Stimulated activated CD8-positive, alpha-beta memory T cell treated with anti-CD3 and anti-CD28 coated beads, Interleukin-7, amount 100 ng/mL, for 1 hour (primary cell): ENCODE measurements around the gene TTC39C.
"Not testable (repeated sequence)": the region's sequence is repeated elsewhere in the genome, so short reads cannot be mapped to it uniquely, and the experiment has no call there.

Source experiments
- DNase-seq, 2 donors: peaks; one replicate each; pipeline ENCODE4 v3.0.0-alpha.2; 2020; ENCODE audit warnings: low read depth in 2 of 2

Gene TTC39C

DNA sequence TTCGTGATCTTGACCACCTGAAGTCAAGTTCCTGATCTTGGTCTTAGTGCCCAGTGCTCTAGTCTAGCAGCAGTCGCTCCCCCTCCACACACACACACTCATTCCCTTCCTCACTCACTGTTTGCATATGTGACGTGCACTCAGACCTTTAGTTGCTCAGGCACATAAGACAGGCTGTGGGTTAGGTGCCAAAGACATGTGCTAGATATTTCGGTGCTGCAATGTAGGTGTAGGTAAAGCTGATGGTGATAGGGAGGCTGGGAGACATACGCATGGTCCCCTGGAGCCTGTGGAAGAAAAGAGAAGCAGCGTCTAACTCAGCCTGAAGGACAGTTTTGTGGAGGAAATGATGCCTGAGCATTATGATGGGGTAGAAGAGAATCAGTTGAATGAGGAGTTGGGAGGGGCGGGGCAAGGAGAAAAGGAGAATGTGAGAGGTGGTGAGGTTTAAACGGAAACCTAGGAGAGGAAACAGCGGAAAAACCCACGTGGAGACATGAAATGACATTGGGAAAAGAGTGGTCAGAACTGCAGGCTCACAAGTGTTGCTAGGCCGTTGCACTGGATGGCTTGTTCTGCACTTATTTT is 3.8 kb downstream of the TTC39C start:
- no peak for DNase-seq

DNA sequence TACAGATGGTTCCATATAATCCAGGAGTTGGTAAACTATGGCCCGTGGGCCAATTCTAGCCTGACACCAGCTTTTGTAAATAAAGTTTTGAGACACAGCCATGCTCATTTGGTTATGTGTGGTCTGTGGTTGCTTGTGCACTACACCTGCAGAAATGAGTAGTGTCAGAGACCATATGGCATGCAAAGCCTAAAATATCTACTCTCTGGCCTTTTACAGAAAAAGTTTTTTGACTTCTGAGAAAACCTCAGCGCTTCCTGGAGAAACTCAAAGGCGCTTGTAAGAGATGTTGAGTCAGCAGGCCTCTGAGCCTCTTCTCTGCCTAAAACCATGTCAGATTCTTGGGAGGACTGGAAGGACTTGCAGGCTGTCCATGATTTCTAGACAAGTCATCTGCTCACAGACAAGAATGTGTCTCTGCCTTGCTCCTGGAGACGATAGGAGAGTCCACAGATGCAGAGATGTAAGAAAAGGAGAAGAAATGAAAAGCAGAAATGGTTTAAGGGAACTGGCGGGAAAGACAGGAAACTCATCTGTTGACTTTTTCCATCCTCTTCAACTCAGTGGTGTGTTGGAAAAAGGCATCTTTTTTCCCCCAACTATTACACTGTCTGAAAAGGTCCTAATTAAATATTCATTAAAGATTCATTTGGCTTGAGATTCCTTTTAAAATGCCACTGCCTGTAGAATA is 5.2 kb downstream of the TTC39C start:
- DNase-seq, result no peak

DNA sequence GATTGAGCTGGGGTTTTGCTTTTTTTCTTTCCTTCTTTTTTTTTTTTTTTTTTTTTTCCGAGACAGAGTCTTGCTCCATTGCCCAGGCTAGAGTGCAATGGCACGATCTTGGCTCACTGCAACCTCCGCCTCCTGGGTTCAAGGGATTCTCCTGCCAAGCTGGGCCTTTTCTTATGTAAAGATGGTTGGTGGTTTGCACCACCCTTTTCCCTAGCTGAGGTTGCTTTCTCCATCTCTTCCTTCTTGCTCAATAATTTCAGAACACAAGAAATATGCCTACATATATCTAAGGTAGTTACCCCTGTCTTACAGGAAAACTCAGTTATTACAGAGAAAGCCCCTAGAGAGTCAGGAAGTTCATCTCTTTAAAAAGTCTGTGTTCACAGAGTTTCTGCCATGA is 7.0 kb downstream of the TTC39C start:
- DNase-seq, result no peak

DNA sequence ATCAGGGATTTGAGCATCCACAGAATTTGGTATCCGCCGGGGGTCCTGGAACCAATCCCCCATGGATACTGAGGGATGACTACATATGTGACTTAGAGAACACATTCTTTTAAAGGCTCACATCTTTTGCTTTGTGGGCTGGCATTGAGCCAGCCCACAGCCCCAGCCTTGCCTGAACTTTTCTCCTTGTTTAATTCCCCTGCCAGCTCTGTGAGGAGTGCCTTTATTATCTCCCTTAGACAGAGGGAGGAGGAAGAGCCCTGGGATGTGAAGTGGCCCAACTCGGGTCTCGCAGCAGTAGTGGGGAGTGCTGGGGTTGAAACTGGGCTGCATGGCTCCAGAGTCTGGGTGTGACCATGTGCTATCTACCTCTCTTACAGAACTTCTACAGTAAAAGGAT is 7.6 kb downstream of the TTC39C start:
- DNase-seq, result no peak

DNA sequence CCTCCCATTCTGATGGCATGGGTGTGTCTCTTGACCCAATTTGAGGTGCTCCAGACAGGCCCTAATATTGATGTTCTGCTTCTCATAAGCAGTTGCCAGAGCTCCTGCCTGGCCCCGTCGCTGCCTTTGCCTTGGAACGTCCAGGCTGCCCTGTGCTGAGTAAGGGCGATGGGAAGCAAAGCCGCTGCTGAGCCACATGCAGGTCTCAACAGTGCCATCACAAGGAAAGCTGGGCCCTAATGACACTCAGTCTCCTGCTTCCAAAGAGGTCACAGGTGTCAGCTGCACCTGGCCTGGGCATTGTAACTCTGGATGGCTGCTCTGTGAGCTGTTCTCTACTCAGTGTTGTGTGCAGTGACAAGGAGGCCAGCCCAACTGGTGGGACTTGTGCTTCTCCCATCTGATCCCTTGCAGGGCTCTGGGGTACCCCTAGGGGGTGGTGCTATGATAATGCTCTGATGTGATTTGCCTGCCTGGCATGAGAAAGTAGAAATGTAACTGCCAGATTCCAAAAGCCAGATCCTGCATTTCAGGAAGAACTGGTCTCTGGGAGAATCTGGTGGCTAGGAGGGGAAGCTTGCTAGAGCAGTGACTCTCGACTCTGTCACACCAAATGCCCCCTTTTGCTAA is 8.7 kb downstream of the TTC39C start:
- no peak for DNase-seq

DNA sequence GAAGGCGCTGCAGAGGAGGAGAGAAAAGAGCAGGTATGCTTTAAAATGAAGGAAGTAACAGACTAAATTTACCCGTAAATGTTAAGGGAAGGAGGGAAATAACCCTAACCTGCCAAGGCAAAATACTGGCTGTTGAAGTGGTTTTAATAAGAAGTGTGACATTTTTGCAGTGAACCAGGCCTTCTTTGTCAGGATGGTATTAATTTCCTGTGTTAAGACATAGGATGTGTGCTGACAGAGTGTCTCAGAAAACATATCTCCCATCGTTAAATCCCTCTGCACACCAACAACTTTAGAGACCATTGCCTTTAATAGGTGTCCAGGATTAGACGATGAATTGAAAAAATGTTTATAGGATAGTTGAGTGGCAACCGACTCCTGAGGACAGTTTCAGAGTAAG is 9.9 kb downstream of the TTC39C start:
- DNase-seq, result no peak

DNA sequence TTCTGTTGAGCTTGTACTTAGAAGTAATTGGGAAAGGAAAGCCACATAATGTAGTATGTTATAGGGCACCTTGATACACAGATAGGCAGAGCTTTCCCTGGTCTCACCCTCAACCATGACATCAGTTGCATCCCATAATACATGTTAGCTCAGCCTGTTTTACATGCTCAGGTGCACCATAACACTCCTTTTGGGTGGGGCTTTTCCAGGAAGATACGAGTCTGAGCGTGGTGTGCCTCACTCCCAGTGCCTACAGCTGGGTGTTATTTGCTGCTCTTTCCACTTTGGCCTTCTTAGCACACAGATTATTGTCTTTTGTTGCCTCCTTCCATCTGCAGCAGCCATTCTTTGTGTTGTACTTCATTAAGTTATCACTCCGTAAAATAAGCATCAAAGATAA is 11.9 kb downstream of the TTC39C start:
- no peak for DNase-seq

DNA sequence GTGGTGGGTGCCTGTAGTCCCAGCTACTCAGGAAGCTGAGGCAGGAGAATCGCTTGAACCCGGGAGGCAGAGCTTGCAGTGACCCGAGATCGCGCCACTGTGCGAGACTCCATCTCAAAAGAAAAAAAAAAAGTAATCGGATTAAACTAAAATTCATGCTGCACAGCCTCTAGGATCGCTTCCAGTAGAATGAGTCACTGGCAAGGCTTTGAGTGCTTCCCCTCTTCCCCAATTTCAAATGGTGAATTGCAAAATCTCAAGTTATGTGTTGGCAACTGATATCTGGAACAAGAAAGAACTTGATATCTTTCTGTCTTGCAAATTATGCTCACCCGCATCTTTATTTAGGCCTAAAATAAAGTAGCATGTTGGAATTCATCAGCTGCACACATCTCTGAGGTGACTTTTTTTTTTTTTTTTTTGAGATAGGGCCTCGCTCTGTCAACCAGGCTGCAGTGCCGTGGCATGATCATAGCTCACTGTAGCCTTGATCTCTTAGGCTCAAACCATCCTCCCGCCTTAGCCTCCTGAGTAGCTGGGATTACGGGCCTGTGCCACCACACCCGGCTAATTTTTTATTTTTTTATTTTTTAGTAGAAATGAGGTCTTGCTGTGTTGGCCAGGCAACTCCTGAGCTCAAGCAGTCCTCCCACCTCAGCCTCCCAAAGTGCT is 12.7 kb downstream of the TTC39C start:
- no peak for DNase-seq

DNA sequence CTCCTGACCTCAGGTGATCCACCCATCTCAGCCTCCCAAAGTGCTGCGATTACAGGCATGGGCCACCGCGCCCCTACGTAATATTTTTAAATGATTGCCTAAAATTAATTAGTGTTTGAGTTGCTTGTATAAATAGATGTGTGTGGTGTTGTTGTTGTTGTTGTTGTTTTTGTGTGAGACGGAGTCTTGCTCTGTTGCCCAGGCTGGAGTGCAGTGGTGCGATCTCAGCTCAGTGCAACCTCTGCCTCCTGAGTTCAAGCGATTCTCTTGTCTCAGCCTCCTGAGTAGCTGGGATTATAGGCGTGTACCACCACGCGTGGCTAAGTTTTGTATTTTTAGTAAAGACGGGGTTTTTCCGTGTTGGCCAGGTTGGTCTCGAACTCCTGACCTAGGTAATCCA is 14.4 kb downstream of the TTC39C start:
- DNase-seq, result not testable (repeated sequence)

DNA sequence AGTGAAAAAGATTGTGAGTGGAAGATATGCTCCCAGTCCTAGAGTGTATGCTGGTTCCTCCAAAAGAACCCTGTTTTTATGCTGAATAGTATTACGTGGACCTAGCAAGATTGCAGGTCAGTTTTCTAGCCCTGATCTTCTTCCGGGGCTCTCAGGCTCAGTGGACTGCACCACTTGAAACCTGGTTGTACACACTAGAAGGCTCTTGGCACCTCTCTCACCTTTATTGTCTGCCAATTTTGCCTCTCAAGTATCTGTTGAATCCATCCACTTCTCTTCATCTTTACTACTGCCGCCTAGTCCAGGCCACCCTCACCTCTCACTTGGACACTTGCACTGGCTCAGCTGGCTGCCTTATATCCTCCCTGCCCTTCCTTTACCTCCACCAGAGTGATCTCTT is 16.8 kb downstream of the TTC39C start:
- no peak for DNase-seq

DNA sequence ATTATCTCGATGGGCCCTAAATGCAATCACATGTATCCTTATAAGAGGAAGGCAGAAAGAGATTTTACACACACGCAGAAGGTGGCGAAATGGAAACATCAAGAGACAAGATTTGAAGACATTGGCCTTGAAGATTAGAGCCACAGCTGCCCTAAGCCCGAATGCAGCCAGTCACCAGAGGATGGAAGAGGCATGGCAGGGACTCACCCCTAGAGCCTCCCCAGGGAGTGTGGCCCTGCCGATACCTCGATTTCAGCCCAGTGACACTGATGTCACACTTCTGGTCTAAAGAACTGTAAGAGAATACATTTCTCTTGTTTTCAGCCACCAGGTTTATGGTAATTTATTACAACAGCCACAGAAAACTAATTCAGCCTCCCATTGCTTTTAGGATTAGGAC is 17.4 kb downstream of the TTC39C start:
- DNase-seq, result no peak

DNA sequence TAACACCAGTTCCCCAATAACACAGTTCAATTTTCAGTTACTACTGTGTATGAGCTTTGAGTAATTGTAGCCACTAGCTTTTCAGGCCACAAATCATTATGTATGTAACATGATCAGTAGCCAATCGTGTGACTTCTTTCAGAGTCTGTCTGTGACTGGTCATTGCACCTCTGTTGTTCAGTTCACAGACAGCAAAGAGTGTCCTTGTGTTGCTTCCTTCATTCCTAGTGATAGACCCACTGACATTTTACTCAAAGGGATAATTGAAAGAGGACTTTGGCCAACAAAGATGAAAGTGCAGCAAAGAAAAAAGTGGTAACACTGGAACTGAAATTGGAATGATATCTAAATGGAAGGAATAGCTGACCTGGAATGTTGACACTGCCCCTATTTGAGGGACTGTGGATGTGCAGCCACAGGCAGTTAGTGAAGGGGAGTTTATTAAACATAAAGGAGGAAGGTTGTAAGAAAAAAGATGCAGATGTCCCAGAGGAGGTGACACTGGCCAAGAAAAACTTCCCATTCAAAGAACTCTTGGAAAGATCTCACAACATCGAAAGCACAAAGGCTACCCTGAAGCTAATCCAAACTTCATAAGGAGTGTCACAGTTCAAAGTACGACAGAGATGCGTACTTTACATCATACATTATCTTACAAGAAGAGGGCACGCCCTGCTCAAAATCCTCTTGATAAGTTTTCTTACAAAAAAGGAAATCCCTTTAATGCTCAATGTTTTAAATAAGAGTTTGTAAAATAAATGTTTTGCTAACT is 19.3 kb downstream of the TTC39C start:
- no peak for DNase-seq

DNA sequence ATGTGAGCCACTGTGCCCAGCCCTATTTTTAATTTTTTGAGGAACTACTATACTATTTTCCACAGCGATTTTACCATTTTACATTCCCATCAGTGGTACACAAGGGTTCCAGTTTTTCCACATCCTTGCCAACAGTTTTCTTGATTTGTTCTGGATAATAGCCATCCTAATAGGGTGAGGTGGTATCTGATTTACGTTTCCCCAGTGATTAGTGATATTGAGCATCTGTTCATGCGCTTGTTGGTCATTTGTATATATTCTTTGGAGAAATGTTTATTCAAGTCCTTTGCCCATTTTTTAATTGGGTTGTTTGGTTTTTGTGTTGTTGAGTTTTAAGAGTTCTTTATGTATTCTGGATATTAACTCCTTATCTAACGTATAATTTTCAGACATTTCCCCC is 20.8 kb downstream of the TTC39C start:
- DNase-seq, result no peak

DNA sequence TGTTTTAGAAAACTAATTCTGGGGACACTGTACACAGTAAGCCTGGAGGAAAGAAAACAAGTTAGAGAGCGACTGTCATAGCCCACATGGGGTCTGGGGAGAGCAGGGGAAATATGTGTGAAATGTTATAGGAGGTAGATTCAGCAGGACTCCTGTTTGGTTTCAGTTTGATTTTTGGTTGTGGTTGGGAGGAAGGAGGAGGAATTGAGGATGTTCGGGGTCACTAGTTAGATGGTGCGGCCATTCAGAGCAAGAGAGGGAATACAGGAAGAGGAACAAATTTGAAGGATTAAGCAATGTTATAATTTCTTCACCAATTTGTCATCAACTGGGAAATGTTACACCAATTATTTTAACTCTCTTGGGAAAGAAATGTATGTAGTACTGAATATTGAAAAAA is 25.1 kb downstream of the TTC39C start:
- DNase-seq, result no peak

DNA sequence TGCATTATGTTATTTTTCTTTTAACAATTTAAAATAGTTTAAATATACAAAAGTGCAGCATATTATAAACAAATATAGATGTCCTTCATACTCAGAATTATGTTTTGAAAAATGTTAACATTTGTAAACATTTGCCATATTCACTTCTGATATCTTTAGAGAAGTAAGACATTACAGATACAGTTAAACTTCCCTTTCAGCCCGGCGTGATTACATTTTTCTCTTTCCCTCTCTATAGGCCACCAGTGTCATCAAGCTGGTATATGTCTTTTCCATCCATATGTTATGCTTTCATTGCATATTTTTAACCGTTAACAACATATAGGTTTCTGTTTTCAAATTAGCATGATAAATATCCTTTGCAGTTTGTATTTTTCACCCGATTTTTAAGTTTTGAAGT is 27.1 kb downstream of the TTC39C start:
- no peak for DNase-seq

DNA sequence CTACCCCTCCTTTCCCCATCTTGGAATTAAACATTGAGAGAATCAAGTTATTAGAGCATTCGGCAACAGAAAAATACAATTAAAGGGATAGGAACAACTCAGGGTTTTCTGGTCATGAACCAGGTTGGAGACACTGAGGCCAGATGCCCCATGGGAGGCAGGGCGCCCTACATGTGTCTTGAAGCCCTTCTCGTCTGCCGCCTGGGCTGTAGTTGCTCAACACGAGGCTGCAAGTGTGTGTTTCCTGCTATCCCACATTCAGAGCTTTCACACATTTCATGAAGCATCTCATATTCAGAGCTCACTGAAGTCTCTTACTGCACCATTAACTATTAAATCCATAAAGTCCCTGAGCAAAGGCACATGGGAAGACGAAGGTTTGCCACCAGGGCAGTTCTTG is 28.8 kb downstream of the TTC39C start:
- DNase-seq, result no peak

DNA sequence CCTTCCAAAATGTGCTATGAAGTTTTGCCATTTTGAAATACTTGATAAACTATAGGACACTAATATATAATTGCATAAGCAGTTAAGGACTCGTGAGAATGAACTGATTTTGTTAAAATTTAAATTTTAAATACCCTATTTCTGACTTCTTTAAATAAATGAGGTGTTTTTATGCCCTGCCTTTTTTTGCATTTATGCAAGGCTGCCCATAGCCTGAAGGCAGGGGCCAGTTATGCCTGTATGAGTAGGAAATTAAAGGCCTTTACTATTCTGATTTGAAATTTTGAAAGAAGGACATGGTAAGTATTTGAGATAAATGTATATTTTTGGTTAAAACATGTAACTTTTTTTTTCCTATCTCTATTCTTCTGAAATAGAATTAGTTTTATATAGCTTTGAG is 33.7 kb downstream of the TTC39C start:
- DNase-seq, result no peak

DNA sequence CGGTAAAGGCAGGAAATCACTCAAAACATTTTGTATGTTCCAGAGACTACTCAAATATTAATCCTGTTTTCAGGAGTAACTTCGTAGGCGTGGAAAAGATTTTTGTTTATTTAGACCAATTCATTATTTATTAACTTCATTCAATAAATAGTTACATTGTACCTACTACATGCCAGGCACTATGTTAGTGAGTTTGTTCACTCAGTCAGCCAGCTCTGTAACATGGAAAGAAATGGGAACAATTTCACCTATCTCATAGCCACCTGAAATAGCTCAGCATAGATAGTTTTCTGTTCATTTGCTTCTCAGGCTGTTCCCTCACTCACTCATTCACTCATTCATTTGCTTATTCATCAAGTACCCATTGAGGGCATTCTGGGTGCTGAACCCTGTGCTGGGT is 34.6 kb downstream of the TTC39C start:
- no peak for DNase-seq

DNA sequence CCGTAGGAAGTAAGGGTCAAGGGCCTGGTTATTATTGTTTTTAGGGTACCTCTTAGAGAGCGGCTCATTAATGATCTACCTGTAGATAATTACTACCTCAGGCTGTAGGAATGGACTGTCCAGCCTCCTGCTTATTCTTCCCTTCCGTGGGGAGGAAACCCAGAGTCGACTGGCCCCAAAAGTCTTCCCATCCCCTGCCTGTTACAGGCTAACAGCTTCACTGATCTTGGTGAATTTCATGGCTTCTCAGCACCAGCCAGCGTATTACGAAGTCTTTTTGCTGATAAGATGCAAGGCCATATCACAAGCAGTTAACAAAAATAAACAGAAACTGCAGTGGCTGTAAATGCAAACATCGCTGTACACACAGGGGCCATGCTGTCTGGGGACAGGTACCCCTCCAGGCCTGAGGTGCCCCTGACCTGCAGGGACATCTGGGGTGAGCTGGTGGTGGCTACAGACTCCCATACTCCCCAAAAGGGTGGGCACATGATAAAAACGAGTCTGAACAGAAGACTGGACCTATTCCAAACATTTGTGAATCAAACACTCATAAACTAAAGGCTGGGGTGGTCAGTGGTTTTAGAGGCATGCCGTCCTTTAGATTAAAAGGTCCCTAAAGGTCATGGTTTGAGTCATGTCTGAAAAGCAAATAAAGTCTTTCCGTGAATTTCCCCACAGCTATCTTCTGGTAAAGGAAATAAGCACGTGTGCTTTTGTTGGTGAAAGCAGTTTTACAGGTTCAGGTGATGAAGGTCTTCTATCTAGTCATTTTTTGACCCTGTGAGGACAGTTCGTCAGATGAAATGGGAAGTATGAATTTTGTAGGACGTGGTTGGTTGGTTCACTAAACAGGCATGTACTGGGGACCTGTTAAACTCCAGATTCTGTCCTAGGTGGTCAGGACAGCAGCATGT is 36.7 kb downstream of the TTC39C start:
- no peak for DNase-seq

DNA sequence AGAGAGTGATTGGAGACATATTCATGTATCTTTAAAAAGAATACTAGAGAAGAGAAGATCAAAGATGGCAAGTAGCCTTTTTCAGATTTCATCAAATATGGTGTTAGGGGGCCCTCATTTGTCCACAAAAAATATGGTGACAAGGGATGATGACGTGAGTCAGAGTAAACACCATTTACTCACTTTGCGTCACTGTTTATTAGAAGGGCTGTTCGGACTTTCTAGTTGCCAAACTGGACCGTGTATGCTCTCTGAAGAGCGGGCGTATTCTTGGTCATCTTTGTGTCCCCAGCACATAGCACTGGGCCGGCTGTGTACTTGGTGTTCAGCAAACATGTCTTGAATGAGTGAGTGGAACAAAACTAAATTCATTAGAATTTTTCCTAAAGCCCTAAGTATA is 37.5 kb downstream of the TTC39C start:
- DNase-seq, result no peak

DNA sequence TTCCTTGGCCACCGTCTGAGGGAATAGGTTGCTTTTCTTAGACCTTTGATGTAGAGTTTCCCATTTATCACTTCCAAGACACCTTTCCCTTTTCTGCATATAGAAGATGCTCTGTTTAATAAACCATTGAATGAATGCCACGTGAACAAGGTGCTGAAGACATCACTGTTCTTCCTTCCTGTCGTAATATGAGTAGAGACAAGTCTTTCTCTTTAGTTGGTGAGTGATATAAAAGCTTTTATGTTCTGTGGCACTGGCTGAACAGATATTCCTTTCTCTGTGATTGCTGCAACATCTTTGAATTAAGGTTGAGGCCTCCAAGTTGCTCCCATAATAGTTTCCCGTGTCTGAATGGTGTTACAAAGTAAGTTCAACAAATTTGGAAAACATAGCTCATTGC is 38.7 kb downstream of the TTC39C start:
- no peak for DNase-seq
